Progenitor cell of endocrine pancreas (in vitro differentiated cells): ENCODE results near the gene ARNT2. TPM values are rescaled to one million over a fixed set of nuclear protein-coding genes. Genes with fewer than 3 reads are reported as not detected.

Experiments used
- DNase-seq: peaks from one replicate; pipeline ENCODE4 v3.0.0; 2021; ENCODE audit warnings: low spot score; ENCODE audit not compliant: unreplicated experiment
- H3K27ac Mint-ChIP-seq: 2 replicates; pipeline ENCODE4 v1.8.0; 2021; ENCODE audit warnings: mild to moderate bottlenecking, moderate library complexity, mixed read lengths
- H3K27me3 Mint-ChIP-seq: 2 replicates; pipeline ENCODE4 v1.8.0; 2021; ENCODE audit warnings: mixed read lengths
- H3K36me3 Mint-ChIP-seq: 2 replicates; pipeline ENCODE4 v1.8.0; 2022; ENCODE audit warnings: mixed read lengths; ENCODE audit not compliant: insufficient read depth
- H3K4me1 Mint-ChIP-seq: 2 replicates; pipeline ENCODE4 v1.8.0; 2021; ENCODE audit warnings: low read depth, mixed read lengths
- H3K4me3 Mint-ChIP-seq: 2 replicates; pipeline ENCODE4 v1.8.0; 2021; ENCODE audit warnings: low read depth, mild to moderate bottlenecking, moderate library complexity, mixed read lengths
- H3K9me3 Mint-ChIP-seq: 2 replicates; pipeline ENCODE4 v1.8.0; 2021; ENCODE audit warnings: low read depth, mixed read lengths
- CTCF ChIP-seq: fragments of 200-600 bp; sonication (generic); IDR thresholded peaks from one replicate; pipeline ENCODE4 v1.5.0; 2021; ENCODE audit warnings: antibody characterized with exemption, mild to moderate bottlenecking; ENCODE audit not compliant: unreplicated experiment
- total RNA-seq: library from RNA; stranded (reverse); gene quantifications from 2 replicates; pipeline ENCODE4 v1.2.1, GENCODE V29; 2021

ARNT2 gene
- total RNA-seq, 1 donor from 2014 or later, result 37.3 TPM

DNA sequence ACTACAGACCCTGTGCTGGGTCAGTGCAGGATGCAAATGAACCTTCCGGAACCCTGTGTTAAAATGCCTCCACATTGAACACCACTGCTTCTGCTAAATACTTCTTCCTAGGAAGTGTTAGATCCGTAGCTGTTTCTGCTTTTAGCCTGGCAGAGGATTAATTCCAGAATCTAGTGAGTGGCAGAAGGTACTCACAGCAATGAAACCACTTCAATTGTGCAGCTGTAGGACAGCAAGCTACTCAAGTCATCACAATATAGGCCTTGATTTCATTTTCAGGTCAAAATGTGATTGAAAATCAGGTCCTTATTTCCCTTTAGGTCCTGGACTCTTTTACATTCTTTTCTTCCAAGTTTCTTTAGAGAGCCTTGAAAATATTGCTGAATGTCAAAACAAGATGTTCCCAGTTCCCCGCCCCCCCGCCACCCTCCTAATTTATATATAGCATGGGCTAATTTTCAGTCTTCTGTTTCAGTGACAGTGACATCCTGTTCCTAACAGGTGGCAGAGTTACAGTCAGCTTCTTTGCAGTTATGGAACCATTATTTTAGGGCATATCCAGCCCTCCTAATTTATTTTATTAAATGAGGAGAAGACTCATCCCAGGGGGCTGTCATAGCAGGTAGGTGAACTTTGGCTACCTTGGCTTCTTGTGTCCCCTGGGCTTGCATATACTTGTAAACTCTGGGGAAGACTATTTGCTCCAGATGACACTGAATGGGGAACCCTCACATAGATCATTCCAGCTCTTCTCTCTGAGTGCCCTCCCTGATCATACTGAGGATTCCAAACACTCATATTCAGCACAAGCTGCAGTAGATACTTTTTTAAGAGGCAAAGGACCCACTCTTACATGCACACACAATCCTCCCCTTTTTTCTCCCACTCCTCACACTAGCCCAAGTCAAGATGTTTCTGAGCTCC is 28.0 kb upstream of the ARNT2 start:
- Mint-ChIP-seq H3K4me1 (no peaks in the 10 kb centered on the region), H3K9me3 (peaks cover 3% of the 10 kb centered on the region), H3K27ac (no peak overlapping the region), H3K27me3 (peaks cover 3% of the 10 kb centered on the region), H3K4me3 (no peak overlapping the region), H3K36me3 (no peaks in the 10 kb centered on the region)
- DNase-seq, result no peak
- no peak for TF ChIP-seq CTCF

DNA sequence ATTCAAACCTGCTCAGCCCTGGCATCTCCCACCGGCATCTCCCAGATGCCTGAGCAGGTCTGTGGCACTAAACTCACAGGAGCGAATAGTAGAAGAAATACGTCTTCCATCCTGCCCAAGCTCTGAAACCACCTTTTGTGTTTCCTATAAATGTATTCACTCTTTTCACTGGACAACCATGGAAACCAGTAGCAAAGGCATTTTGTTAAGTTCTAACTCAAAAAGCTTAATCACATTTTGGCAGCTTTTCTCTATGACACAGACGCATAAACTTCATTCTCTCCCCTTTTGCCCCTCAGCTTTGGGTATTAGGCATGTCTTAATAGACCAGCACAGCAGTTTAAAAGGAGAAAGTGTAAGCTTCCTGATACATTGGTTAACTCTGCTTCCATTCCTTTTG is 24.5 kb upstream of the ARNT2 start:
- H3K9me3 Mint-ChIP-seq, result no peaks in the 10 kb centered on the region
- no peak overlapping the region for H3K4me3 Mint-ChIP-seq
- H3K36me3 Mint-ChIP-seq, result peaks cover 3% of the 10 kb centered on the region
- DNase-seq, result no peak
- no peak for TF ChIP-seq CTCF
- H3K4me1 Mint-ChIP-seq, result no peaks in the 10 kb centered on the region
- no peak overlapping the region for H3K27ac Mint-ChIP-seq
- H3K27me3 Mint-ChIP-seq, result peaks cover 3% of the 10 kb centered on the region

- no peak for DNase-seq
- no peak for TF ChIP-seq CTCF
- peaks cover 3% of the 10 kb centered on the region for H3K36me3 Mint-ChIP-seq
- no peak overlapping the region for H3K27ac Mint-ChIP-seq
- H3K27me3 Mint-ChIP-seq, result peaks cover 3% of the 10 kb centered on the region
- H3K4me1 Mint-ChIP-seq, result no peaks in the 10 kb centered on the region
- no peak overlapping the region for H3K4me3 Mint-ChIP-seq
- H3K9me3 Mint-ChIP-seq, result no peaks in the 10 kb centered on the region
Measured at GRCh38 chr15:80380154-80380553, 24.0 kb upstream of the ARNT2 start.

DNA sequence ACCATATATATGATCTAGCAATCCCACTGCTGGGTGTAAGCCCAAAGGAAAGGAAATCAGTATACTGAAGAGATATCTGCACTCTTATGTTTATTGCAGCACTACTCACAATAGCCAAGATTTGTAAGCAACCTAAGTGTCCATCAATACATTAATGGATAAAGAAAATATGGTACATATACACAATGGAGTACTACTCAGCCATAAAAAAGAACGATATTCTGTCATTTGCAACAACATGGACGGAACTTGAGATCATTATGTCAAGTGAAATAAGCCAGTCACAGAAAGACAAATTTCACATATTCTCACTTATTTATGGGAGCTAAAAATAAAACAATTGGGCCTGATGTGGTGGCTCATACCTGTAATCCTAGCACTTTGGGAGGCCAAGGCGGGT is 21.9 kb upstream of the ARNT2 start:
- Mint-ChIP-seq H3K4me1 (peaks cover 2% of the 10 kb centered on the region), H3K27me3 (peaks cover 3% of the 10 kb centered on the region), H3K36me3 (peaks cover 3% of the 10 kb centered on the region), H3K9me3 (no peaks in the 10 kb centered on the region), H3K4me3 (no peak overlapping the region), H3K27ac (no peak overlapping the region)
- DNase-seq, result no peak
- TF ChIP-seq CTCF, result no peak

- H3K4me1 Mint-ChIP-seq, result peaks cover 3% of the 10 kb centered on the region
- H3K36me3 Mint-ChIP-seq, result peaks cover 3% of the 10 kb centered on the region
- no peak for TF ChIP-seq CTCF
- H3K27me3 Mint-ChIP-seq, result no peaks in the 10 kb centered on the region
- H3K27ac Mint-ChIP-seq, result no peak overlapping the region
- no peak for DNase-seq
- no peak overlapping the region for H3K4me3 Mint-ChIP-seq
- no peaks in the 10 kb centered on the region for H3K9me3 Mint-ChIP-seq
Measured at GRCh38 chr15:80384432-80384831, 19.8 kb upstream of the ARNT2 start.
